GM12874 (cell line): ENCODE measurements around the gene CACNA1I.

Experiments
- CTCF ChIP-seq: IDR thresholded peaks from 2 replicates; pipeline ENCODE4 v1.5.1; 2011; ENCODE audit warnings: low read depth, mild to moderate bottlenecking, control low read depth, low read length, moderate library complexity; ENCODE audit not compliant: insufficient read depth

CACNA1I gene

GRCh38 chr22:39732625-39733024 lies 162.1 kb downstream of the CACNA1I start:
- TF ChIP-seq CTCF = no peak

GRCh38 chr22:39733191-39733590 lies 162.6 kb downstream of the CACNA1I start:
- TF ChIP-seq CTCF = no peak

- TF ChIP-seq CTCF = no peak
These were observed 164.3 kb downstream of the CACNA1I start for GRCh38 chr22:39734866-39735265.

GRCh38 chr22:39735776-39736175 lies 165.2 kb downstream of the CACNA1I start:
- no peak for TF ChIP-seq CTCF

GRCh38 chr22:39738746-39739145 lies 168.2 kb downstream of the CACNA1I start:
- TF ChIP-seq CTCF = no peak
